Kidney capillary endothelial cell (primary cell): ENCODE results near the gene IFFO2.

Source experiments
- DNase-seq: peaks from one replicate; pipeline ENCODE4 v3.0.0-alpha.2; 2018; ENCODE audit warnings: low spot score

IFFO2 gene

DNA sequence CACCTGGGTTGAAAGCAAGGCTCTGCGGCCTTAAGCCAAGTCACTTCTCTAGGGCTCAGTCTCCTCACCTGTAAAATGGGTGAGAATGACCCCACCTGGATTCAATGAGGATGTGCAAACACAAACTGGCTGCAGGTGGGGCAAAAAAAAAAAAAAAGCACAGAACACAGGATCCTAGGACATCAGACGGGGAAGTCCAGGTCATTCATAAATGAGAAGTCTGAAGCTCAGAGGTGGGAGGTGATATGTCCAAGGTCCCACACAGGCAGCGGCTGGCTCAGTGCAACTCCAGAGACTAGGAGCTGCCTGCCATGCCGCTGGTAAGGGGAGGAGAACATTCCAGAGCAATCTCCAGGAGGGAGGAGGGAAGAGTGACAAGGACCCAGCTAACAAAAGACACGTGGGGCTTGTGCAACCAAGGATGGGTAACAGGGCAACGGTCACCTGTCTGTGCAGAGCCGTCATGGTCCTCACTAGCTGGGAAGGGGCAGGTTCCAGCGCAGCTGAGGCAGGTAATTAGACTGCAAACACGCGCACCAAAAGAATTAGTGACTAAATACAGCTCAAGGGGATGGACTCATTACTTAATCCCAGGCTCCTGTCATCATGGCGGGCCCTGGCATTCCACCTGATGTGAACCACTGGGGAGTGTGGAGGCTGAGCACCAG is 19.5 kb downstream of the IFFO2 start:
- no peak for DNase-seq

DNA sequence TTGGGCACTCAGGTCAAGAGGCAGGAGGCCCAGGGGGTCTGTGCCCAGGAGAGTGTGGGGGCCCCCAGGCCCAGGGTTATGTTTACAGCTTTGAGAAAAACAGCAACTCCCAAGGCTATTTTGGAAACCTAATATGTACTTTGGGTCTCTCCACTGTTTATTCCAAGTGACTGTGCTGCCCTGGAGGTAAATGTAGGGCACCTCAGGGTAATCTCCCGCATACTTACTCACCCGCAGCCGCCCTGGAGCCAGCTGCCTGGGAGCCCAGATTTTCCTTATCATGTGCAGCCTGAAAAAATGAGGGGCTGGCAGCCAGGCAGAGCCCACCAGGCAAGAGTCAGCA is 20.0 kb downstream of the IFFO2 start:
- no peak for DNase-seq

DNA sequence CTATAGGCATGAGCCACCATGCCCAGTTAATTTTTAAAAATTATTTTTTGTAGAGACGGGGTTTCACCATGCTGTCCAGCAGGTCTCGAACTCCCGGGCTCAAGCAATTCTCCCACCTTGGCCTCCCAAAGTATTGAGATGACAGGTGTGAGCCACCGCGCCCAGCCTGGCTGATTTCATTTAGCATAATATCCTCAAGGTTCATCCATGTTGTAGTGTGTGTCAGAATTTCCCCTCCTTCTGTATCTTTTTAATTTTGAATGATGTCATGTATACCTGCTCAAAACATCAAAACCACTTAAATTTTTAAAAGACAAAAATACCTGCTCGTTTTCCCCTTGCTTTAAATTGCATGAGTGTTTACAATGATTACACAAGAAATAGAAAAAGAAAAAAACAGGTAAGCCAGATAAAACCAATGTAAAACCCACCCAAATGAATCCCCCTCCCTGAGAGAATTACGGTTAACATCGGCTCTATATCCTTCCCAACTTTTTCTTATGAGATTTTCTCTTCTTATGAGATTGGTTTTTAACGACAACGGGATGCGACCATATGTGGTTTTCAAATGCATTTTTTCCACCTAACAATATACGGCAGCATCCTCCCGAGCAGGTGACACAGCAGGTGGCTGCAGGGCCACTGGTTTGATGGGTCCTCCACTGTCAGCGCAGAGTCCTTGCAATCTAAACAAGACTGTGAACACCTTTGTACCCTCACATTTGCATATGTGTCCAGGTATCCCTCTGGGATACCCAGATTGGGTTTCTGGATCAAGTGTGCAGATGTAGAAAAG is 22.1 kb downstream of the IFFO2 start:
- no peak for DNase-seq

DNA sequence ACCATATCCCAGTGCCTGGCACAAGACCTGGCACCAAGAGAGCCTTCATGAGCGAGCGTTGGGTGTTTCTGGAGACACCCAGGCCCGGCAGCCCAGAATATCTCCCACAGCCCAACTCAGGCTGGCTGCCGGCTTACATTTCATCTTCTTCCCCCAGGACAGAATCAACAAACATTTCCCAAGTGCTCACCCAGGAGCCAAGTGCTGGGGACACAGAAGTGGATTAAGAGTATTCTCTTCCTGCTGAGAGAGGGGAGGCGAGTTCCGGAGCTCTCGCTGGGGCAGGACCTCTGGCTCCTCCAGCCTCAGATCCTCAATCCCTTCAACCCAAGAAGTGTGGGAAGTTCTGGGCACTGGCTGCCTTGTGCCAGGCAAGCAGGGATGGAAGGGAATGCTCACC is 23.6 kb downstream of the IFFO2 start:
- no peak for DNase-seq

DNA sequence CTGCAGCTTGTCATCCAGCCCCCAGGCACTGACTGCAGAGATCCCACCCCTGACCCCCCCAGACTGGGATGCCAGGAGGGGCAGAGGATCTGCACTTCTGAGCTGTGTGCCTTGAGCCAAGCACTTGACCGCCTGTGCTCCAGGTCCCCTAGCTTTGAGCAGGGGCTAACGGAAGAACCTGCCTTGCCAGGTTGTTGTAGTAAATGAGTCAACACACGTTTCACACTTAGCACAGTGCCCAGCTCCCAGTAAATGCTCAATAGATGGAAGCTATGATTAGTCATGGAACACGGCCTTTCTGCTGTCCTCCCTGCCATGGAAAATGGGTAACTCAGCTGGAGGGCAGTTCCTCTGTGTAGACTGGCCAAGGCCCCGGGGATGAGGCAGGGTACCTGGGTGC is 24.1 kb downstream of the IFFO2 start:
- no peak for DNase-seq

DNA sequence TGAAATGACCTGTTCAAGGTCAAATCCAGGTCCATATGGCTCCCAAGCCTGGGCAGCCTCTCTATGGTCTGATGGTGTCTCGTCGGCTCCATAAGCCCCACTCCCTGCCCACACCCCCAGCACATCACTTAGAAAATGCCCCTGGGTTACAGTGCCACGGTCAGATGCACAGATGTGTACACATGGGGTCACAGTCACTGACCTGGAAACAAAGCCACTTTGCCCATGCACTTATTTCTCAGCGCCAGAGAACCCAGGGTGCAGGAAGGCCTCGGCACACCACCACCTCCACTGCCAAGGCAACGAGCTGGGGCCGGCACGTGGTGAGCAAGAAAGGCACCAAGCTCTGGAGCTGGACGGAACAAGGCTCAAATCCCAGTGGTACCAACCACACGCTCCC is 24.7 kb downstream of the IFFO2 start:
- no peak for DNase-seq

DNA sequence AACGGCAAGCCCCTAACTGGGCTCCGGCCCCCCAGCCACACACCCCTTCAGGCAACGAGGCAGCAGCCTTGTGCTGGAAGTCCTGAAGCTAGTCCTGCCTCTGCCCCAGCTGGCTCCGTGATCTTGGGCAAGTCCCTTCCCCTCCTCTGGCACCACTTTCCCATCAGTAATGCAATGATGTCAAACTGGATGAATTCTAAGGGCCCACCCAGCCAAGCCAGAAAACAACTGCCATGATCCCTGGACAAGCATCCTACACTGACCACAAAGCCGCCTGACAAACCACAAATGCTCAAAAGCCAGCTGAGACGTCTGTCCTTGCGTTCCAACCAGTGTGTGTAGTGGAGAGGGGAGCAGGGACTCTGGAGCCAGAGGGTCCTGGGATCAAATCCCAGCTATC is 26.8 kb downstream of the IFFO2 start:
- DNase-seq, result no peak

DNA sequence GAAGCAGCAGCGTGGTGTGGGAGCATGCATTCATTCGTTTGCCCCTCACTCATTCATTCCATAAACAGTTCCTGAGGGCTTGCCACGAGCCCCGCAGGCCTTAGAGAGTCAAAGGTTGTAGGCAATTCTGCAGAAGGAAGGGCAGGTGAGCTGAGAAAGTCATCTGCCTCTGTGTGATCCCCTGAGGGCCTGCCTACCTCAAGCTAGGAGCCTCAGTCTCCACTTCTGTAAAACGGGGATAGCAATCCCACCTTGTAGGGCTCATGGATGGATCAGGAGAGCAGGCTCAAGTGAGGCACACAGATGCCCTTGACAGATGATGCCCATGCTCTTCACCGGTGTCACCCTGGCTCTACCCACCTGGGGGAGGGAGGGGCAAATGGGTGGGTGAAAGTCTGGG is 27.5 kb downstream of the IFFO2 start:
- DNase-seq, result no peak

DNA sequence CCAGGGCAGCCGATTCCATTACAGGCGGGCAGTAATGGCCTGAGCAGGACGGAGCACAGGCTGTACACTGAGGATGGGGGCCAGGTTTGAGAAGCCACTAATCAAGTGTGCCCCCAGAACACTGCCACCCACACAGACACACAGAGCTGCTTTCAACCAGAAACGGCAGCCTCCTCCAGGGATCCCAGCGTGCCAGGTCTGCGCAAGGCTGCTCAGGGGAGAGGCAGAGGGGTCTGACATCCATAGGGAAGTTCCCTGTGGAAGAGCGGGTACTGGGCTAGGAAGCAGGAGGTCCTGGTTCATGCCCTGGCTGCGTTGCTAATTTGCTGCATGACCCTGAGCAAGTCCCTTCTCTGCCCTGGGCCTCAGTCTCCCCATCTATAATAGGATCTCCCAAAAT is 28.1 kb downstream of the IFFO2 start:
- no peak for DNase-seq

DNA sequence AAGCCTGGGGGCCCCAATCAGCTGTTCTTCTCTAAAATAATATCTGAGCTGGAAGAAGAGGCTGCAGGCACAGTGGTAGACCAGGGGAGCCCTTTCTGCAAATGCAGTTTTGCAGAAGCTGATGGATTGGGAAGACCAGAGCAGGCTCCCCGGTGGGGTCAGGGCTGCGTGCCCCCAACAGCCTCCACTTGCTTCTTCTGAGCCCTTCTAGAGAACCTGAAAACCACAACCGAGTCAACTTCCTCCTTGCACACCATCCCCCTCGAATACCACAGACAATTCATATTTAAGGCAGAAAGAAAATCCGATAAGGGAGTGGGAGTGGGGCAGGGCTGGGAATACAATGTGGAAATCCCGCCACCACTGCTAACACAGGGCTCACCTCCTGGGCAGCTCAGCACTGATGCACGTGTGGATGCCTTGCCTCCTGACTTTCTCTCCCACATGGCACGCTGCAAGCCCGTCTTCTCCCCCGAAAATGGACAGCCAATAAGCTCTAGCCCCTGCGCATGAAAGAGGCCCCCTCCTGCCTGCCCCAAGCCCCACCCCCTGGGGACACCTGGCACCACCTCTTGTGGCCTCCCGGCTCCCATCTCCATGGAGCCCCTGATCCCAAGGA is 28.7 kb downstream of the IFFO2 start:
- DNase-seq, result no peak

DNA sequence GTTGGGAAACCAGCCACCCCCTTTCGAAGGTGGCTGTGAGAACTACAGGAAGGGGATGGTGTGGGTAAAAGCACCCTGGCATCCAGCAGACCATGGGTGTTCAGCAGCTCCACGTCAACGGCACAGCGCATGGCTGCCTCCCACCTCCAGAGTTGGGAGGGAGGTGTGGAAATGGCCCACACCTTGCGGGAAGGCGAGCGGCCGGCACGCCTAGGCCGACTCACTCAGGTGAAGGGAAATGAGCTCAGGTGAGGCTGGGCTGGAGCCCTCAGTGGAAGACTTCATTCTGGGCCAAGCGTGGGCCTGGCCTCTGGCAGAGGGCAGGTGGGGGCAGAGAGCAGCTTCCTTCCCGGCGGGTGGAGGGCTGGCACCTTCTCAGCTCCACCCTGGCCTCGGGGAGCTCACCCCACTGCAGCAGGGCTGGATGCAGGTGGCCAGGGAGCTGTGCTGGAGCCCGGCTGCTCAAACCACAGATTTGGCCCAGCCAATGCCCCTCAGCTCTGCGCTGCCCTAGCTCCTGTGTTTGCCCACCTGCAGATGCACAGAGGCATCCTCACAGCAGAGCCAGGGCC is 29.3 kb downstream of the IFFO2 start:
- no peak for DNase-seq

DNA sequence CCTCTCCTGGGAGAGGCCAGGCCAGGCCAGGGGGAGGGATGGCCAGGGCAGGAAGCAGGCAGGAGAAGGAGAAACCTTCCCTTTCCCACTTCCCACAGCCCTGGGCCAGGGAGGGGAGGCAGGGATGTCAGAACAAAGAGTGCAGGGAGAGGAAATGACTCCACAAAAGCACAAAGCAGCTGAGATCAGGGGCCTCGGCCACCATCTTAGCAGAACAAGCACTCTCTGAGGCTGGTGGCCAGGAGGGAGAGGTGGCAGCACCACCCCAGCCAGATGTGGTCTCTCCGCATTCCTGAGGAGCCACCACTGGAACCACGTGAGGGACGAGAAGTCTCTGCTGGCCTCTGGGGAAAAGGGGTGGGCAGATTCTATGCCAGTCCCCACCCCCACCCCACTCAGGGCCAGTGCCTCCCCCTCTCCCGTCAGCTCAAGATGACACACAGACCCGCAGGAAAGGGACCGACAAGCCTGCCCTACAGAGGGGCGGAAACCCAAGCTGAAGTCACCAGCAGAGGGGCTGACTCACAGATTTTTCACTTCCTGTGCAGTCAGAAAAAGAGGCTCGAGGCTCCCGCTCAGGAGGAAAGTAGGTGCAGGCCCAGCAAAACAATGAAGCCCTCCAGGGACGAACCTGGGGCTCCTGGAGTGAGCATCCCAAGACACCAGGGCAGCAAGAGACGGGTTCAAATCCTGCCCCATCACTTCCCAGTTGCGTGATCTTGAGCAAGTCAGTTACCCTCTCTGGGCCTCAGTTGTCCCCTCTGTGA is 30.0 kb downstream of the IFFO2 start:
- peak; percentile 97 for DNase-seq

DNA sequence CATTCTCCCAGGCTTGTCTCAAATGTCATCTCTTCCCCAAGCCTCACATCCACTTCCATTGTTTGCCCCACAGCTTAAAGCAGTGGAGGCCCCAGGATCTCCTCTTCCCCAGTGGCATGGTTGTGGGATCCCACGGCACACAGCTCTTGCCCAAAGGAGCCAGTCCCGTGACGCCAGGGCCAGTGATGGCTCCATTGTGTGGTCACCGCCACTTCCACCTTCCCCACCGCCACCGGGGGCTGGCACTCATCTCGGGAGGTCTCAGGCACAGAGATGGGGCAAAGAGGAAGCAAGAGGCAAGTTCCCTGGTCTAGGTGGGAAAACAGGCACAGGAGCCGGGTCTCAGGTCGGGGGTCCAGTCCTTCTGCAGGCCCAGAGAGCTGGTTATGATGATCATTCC is 31.2 kb downstream of the IFFO2 start:
- no peak for DNase-seq

DNA sequence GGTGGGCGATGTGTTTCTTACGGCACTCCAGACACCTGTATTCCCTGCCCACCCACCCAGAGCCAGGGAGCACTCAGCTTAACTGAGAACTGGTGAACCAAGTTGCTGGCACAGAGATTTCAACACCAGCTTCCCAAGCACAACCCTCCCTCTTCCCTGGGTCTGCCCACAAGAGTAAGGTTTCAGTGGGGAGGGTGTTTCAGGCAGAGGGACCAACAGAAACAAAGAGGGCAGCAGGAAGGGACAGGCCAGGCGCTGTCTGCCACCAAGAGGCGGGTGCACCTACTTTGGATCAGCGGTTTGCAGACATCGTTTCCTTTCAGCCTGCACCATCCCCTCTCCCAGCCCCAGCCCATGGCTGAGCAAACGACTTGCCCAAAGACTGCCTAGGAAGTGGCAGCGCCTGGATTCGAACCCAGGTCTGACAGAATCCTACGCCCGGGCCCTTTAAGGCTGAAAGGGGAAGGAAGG is 32.2 kb downstream of the IFFO2 start:
- no peak for DNase-seq

DNA sequence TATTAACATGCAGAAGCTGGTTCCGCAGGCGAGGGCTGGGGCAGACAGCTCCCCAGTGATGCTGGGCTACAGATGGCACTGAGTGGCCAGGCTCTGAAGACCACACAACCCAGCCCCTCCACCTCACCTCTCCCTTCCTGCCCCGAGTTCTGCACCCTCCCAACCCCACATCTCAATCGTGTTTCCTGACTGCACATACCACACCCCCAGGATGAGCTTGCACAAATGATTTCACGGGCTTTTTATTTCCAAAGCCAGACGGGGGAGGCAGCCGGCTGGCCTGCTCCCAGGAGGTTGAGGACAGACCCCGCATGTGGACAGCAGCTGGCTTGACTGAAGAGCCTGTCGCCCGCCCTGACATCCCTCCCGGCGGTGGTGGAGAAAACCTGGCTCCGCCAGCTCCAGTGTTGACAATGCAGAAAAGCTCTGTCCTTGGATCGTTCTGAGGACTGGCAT is 32.7 kb downstream of the IFFO2 start:
- no peak for DNase-seq

DNA sequence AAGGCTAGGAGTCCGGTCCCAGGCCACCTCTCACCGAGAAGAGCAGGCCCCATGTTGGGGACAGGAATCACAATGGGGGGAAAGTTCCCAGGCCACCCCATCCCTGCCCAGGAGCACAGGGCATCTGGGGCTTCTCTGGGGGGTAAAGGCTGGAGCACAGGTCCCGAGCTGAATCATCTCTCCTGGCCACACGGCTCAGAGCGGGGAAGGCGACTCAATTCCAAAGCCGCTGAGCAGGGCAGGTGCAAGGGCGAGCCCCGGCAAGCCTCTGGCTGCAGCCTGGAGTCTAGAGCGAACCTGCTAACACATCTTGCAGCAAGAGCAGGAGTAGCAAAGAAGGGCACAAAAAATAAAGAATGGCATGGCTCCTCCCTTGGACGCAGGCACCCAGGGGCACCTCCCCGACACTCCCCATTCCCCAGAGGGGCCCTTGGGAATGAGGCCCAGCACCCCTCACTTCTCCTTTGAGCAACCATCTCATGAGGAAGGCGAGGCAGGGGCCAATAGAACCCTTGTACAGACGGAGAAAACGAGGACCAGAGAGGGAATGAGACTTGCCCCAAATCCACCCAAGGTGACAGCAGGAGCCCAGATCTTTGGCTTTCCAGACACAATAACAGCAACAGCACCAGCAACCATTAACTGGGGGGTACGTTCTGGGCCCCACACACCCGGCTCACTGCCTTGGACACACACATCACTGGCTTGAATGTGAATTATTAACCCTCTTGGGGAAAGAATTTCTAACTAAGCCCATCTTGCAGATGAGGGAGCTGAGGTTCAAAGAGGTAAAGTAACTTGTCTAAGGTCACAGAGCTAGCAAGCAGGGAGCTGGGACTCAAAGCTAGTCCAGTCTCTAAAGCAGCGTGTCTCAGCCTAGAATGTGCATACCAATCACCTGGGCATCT is 33.4 kb downstream of the IFFO2 start:
- no peak for DNase-seq

DNA sequence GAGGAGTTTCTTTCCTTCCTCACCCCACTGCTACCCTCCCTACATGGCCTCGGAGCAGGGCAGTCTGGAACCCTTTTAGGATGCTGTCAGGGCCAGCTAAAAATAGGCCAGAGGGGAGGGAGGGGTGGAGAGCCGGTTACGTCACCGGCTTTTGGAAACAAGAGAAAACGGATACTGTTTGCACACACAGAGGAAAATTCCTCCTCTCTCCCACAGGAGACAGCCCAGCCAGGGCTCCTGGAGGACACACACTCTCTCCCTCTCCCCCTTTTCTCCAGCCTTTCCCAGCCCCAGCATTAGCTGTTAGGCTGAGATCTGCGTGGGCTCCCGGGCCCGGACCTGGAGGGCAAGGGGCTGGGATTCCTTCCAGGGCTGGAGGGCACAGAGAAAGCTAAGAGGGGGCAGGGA is 34.2 kb downstream of the IFFO2 start:
- DNase-seq, result no peak

DNA sequence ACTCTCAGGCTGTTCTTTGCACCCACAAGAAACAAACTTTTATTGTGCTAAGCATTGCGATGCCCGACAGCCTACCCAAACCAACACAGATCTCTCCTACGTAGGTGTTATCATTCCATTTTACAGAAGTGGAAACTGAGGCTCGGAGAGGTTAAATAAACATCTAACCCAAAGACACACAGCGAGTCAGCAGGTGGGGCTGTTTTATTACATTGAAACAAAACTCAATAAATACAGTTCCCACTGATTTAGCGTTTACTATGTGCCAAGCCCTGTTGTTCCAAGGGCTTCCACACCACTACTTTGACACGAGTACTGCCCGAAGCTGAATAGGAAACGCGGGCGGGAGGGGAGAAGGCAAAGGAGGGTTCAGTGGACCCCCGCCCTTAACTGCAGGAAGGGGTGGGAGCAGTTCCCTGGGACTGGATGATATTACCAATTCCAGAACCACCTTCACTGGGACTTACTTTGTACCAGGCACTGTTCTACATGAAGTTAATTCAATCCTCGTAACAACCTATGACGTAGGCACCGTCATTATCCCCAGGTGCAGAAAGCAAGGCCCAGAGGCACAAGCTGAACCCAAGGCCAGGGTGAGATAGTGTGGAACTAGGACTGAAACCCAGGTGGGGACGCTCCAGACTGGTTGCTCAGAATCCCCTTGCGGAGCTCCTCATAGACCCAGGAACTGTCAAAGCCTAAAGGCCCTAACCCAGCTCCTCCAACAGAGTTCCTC is 34.8 kb downstream of the IFFO2 start:
- no peak for DNase-seq

DNA sequence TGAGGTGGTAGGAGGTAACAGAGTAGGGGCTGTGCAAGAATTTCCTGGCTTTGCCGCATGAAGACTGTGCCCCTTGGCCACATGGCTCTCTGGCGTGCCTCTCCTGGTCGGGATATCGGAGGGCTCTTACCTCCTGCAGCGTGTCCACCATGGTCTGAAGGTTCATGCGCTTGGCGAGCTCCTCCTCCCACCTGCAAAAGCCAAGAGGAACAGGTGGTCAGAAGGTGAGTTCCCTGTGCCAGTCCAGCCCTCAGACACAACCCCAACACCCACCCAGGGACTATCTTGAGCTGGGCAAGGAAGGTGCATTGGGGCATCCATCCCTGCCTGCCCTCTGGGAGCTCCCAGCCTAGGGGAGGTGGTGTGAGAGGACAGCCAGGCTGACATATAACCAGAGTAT is 35.5 kb downstream of the IFFO2 start:
- no peak for DNase-seq

DNA sequence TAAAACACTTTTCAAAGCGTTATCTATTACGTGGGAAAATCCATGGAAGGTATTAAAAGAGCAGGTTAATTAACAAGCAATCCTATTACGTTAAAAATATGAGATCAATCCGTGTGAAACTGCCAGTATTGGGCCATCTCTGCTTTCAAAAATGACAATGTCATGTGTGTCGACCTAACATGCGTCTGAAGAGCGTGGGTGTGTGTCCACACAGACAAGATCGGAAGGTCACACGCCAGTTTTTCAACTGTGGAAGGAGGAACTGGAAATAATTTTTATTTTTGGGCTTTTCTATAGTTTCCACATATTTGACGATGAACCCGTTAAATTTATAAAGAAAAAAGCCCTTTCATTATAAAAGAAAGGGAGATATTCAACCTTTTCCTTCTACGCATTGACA is 36.5 kb downstream of the IFFO2 start:
- DNase-seq, result no peak
